Cardiac muscle cell (in vitro differentiated cells and primary cell): Measurements from ENCODE around the gene LRRFIP2. TPM values are rescaled to one million over a fixed set of nuclear protein-coding genes. Genes with fewer than 3 reads are reported as not detected.

Source experiments
- DNase-seq, 2 donors: peaks; one replicate each; pipeline versions ENCODE4 v3.0.0 to v3.0.0-alpha.2; 2010 to 2017; ENCODE audit warnings: low read depth in 1 of 2, low spot score in 1 of 2
- H3K27ac ChIP-seq: fragments of 200-600 bp; sonication (generic); 2 replicates; pipeline ENCODE4 v1.5.1; 2016
- H3K27me3 ChIP-seq: fragments of 200-600 bp; sonication (generic); 2 replicates; pipeline ENCODE4 v1.6.0; 2016; ENCODE audit warnings: control low read depth
- H3K36me3 ChIP-seq: fragments of 200-600 bp; sonication (generic); 2 replicates; pipeline ENCODE4 v1.5.1; 2016; ENCODE audit warnings: control low read depth
- H3K4me1 ChIP-seq: fragments of 200-600 bp; sonication (generic); 2 replicates; pipeline ENCODE4 v1.8.1; 2017; ENCODE audit warnings: low read depth, mild to moderate bottlenecking, mixed run types
- H3K4me3 ChIP-seq: fragments of 200-600 bp; sonication (generic); 2 replicates; pipeline ENCODE4 v1.5.1; 2016; ENCODE audit warnings: mild to moderate bottlenecking
- H3K9me3 ChIP-seq: fragments of 200-600 bp; sonication (generic); 2 replicates; pipeline ENCODE4 v1.5.1; 2017; ENCODE audit warnings: low read depth, mild to moderate bottlenecking, control low read depth
- CTCF ChIP-seq: IDR thresholded peaks from 2 replicates; pipeline ENCODE4 v1.5.1; 2012; ENCODE audit warnings: low read depth, mild to moderate bottlenecking, low read length
- polyA plus RNA-seq: library from polyadenylated mRNA; unstranded; fragments of >200 nt; fragmentation: Nextera tagmentation; extraction: Ambion mirVana; gene quantifications from 2 replicates; pipeline ENCODE4 v1.2.1, GENCODE V29; 2016
- total RNA-seq: library from RNA; depleted of rRNA; stranded (reverse); fragments of >200 nt; gene quantifications from 2 replicates; pipeline ENCODE4 v1.2.3, GENCODE V29; 2016

Gene LRRFIP2
- total and polyA plus RNA-seq, 2 experiments from 2014 or later: 55.9 to 92.6 TPM

- H3K27ac ChIP-seq: no peak overlapping the region
- no peak for TF ChIP-seq CTCF
- H3K4me3 ChIP-seq: no peak overlapping the region
Observed at GRCh38 chr3:37155782-37156181, 18.6 kb downstream of the LRRFIP2 start.

GRCh38 chr3:37154668-37155314, 19.6 kb downstream of the LRRFIP2 start:
- no peak for TF ChIP-seq CTCF
- no peaks in the 10 kb centered on the region for H3K36me3 ChIP-seq

More at GRCh38 chr3:37155782-37156181, 18.6 kb downstream of the LRRFIP2 start:
- Histone ChIP-seq H3K9me3 (no peaks in the 10 kb centered on the region), H3K36me3 (no peaks in the 10 kb centered on the region), H3K27me3 (no peaks in the 10 kb centered on the region), H3K4me1 (peaks cover 10% of the 10 kb centered on the region)
- no peak for DNase-seq

GRCh38 chr3:37150621-37151020, 23.8 kb downstream of the LRRFIP2 start:
- TF ChIP-seq CTCF: no peak
- no peak for DNase-seq
- H3K36me3 ChIP-seq: peaks cover 9% of the 10 kb centered on the region
- no peaks in the 10 kb centered on the region for H3K9me3 ChIP-seq
- H3K27ac ChIP-seq: no peak overlapping the region
- no peaks in the 10 kb centered on the region for H3K27me3 ChIP-seq
- no peak overlapping the region for H3K4me3 ChIP-seq
- H3K4me1 ChIP-seq: peaks cover 10% of the 10 kb centered on the region

More at GRCh38 chr3:37154668-37155314, 19.6 kb downstream of the LRRFIP2 start:
- Histone ChIP-seq H3K4me3 (no peak overlapping the region), H3K9me3 (no peaks in the 10 kb centered on the region), H3K4me1 (peaks cover 10% of the 10 kb centered on the region), H3K27ac (no peak overlapping the region), H3K27me3 (no peaks in the 10 kb centered on the region)
- DNase-seq: no peak

GRCh38 chr3:37149257-37149656, 25.1 kb downstream of the LRRFIP2 start:
- Histone ChIP-seq H3K27me3 (no peaks in the 10 kb centered on the region), H3K36me3 (peaks cover 13% of the 10 kb centered on the region), H3K27ac (no peak overlapping the region), H3K4me3 (no peak overlapping the region), H3K9me3 (no peaks in the 10 kb centered on the region), H3K4me1 (no peaks in the 10 kb centered on the region)
- no peak for DNase-seq
- no peak for TF ChIP-seq CTCF

GRCh38 chr3:37148208-37148607, 26.2 kb downstream of the LRRFIP2 start:
- Histone ChIP-seq H3K27me3 (no peaks in the 10 kb centered on the region), H3K9me3 (no peaks in the 10 kb centered on the region), H3K36me3 (peaks cover 13% of the 10 kb centered on the region), H3K4me3 (no peak overlapping the region), H3K27ac (no peak overlapping the region), H3K4me1 (no peaks in the 10 kb centered on the region)
- TF ChIP-seq CTCF: no peak
- no peak for DNase-seq
